Muscle of arm (tissue), 12 donors: ENCODE results near the gene ZNF446. TPM values are rescaled to one million over a fixed set of nuclear protein-coding genes. Genes with fewer than 3 reads are reported as not detected.

Experiments used
- DNase-seq: peaks from one replicate; pipeline ENCODE4 v3.0.0-alpha.2; 2013
- polyA plus RNA-seq, 12 donors: library from polyadenylated mRNA; unstranded; fragments of 120-200 nt; gene quantifications; one replicate each; pipeline ENCODE4 v1.2.1, GENCODE V29; 2013; ENCODE audit not compliant: insufficient read length in 12 of 12

The ZNF446 gene
- polyA plus RNA-seq, 12 donors = 4.8 to 10.4 (median 6.8) TPM; not detected in 1

GRCh38 chr19:58522709-58523108 lies 46.6 kb downstream of the ZNF446 start:
- DNase-seq = no peak

- no peak for DNase-seq
Measured at GRCh38 chr19:58529405-58529804, 53.3 kb downstream of the ZNF446 start.

Other genes with a start within 250 kb of the ZNF446 start
- gene ZNF544, start 247.4 kb upstream of the ZNF446 start, polyA plus RNA-seq = 10 to 100 TPM in 11 of 12 donors, not detected in 1; 13.0 to 24.3 (median 16.1) TPM
- gene ZNF8, start 197.4 kb upstream of the ZNF446 start, polyA plus RNA-seq = 1 to 10 TPM in 11 of 12 donors, not detected in 1; 4.0 to 7.0 (median 5.6) TPM
- 10 to 100 TPM in 11 of 12 donors, not detected in 1; 25.9 to 51.7 (median 28.4) TPM for gene ERVK3-1, start 171.0 kb upstream of the ZNF446 start, polyA plus RNA-seq
- gene ZSCAN22, start 149.4 kb upstream of the ZNF446 start, polyA plus RNA-seq = 1 to 10 TPM in 10 of 12 donors, not detected in 2; 2.6 to 4.0 (median 3.1) TPM
- gene A1BG, start 122.9 kb upstream of the ZNF446 start, polyA plus RNA-seq = 1 to 10 TPM in 10 of 12 donors, not detected in 2; 2.3 to 6.0 (median 2.9) TPM
- gene ZNF497, start 113.6 kb upstream of the ZNF446 start, polyA plus RNA-seq = 1 to 10 TPM in 10 of 12 donors, not detected in 2; 1.6 to 3.0 (median 1.9) TPM
- gene ZNF837, start 95.3 kb upstream of the ZNF446 start, polyA plus RNA-seq = 1 to 10 TPM in 8 of 12 donors, under 1 TPM in 3, not detected in 1; 0.65 to 8.8 (median 1.2) TPM
- gene RPS5, start 89.1 kb upstream of the ZNF446 start, polyA plus RNA-seq = 1,000 to 10,000 TPM in 9 of 12 donors, 100 to 1,000 TPM in 2, not detected in 1; 942 to 1,724 (median 1,496) TPM
- gene RNF225, start 80.7 kb upstream of the ZNF446 start, polyA plus RNA-seq = under 1 TPM in 1 of 12 donors, not detected in 11; 0.57 TPM
- 1 to 10 TPM in 10 of 12 donors, not detected in 2; 4.6 to 7.0 (median 5.9) TPM for gene ZNF584, start 67.7 kb upstream of the ZNF446 start, polyA plus RNA-seq
- 1 to 10 TPM in 11 of 12 donors, not detected in 1; 3.4 to 6.5 (median 5.3) TPM for gene ZNF132, start 36.2 kb upstream of the ZNF446 start, polyA plus RNA-seq
- gene ZNF324B, start 24.7 kb upstream of the ZNF446 start, polyA plus RNA-seq = 1 to 10 TPM in 10 of 12 donors, not detected in 2; 2.3 to 4.4 (median 3.1) TPM
- gene ZNF324, start 9.3 kb upstream of the ZNF446 start, polyA plus RNA-seq = 10 to 100 TPM in 1 of 12 donors, 1 to 10 TPM in 10, not detected in 1; 3.8 to 11.7 (median 4.6) TPM
- 1 to 10 TPM in 10 of 12 donors, not detected in 2; 2.0 to 4.1 (median 3.8) TPM for gene SLC27A5, start 35.6 kb downstream of the ZNF446 start, polyA plus RNA-seq
- 10 to 100 TPM in 2 of 12 donors, 1 to 10 TPM in 9, not detected in 1; 5.3 to 13.3 (median 8.3) TPM for gene ZBTB45, start 43.5 kb downstream of the ZNF446 start, polyA plus RNA-seq
- gene TRIM28, start 67.7 kb downstream of the ZNF446 start, polyA plus RNA-seq = 100 to 1,000 TPM in 11 of 12 donors, not detected in 1; 218 to 448 (median 333) TPM
- gene CHMP2A, start 78.8 kb downstream of the ZNF446 start, polyA plus RNA-seq = 100 to 1,000 TPM in 1 of 12 donors, 10 to 100 TPM in 10, not detected in 1; 63.8 to 111 (median 69.9) TPM
- gene UBE2M, start 82.3 kb downstream of the ZNF446 start, polyA plus RNA-seq = 10 to 100 TPM in 11 of 12 donors, not detected in 1; 49.2 to 72.5 (median 64.6) TPM
- gene MZF1, start 97.0 kb downstream of the ZNF446 start, polyA plus RNA-seq = 10 to 100 TPM in 10 of 12 donors, 1 to 10 TPM in 1, not detected in 1; 9.5 to 38.1 (median 13.8) TPM